Skeletal muscle satellite cell (primary cell): ENCODE data around the gene KIF26A.

ENCODE experiments used
- H3K27me3 ChIP-seq: 2 replicates; pipeline ENCODE4 v1.7.0; 2013; ENCODE audit warnings: low read length; ENCODE audit not compliant: control insufficient read depth, insufficient read depth
- H3K36me3 ChIP-seq: 2 replicates; pipeline ENCODE4 v1.7.0; 2013; ENCODE audit warnings: mild to moderate bottlenecking, control low read depth, low read length; ENCODE audit not compliant: insufficient read depth
- H3K4me1 ChIP-seq: 2 replicates; pipeline ENCODE4 v1.7.0; 2013; ENCODE audit warnings: low read length; ENCODE audit not compliant: control insufficient read depth, insufficient read depth
- H3K4me2 ChIP-seq: 2 replicates; pipeline ENCODE4 v1.7.0; 2013; ENCODE audit warnings: mild to moderate bottlenecking, low read length
- H3K4me3 ChIP-seq: 2 replicates; pipeline ENCODE4 v1.7.0; 2013; ENCODE audit warnings: low read length
- H3K9ac ChIP-seq: 2 replicates; pipeline ENCODE4 v1.7.0; 2013; ENCODE audit warnings: mild to moderate bottlenecking, low read depth, low read length, moderate library complexity
- H3K9me3 ChIP-seq: replicated peaks from 2 replicates; pipeline ENCODE4 v1.7.0; 2013; ENCODE audit warnings: mild to moderate bottlenecking, control low read depth, low read length

The KIF26A gene

GRCh38 chr14:104110491-104111209 is 27.7 kb upstream of the KIF26A start:
- H3K27me3 ChIP-seq: peaks cover 12% of the 10 kb centered on the region

GRCh38 chr14:104111301-104112112 is 26.9 kb upstream of the KIF26A start:
- Histone ChIP-seq H3K4me2 (no peak overlapping the region), H3K4me1 (no peaks in the 10 kb centered on the region), H3K9me3 (no peaks in the 10 kb centered on the region), H3K36me3 (no peaks in the 10 kb centered on the region), H3K9ac (no peak overlapping the region), H3K27me3 (peaks cover 20% of the 10 kb centered on the region), H3K4me3 (no peak overlapping the region)

More at GRCh38 chr14:104110491-104111209, 27.7 kb upstream of the KIF26A start:
- Histone ChIP-seq H3K36me3 (no peaks in the 10 kb centered on the region), H3K4me2 (no peak overlapping the region), H3K9me3 (no peaks in the 10 kb centered on the region), H3K9ac (no peak overlapping the region), H3K4me3 (no peak overlapping the region), H3K4me1 (no peaks in the 10 kb centered on the region)

- no peaks in the 10 kb centered on the region for H3K9me3 ChIP-seq
- no peaks in the 10 kb centered on the region for H3K4me1 ChIP-seq
- H3K36me3 ChIP-seq: no peaks in the 10 kb centered on the region
- H3K4me3 ChIP-seq: no peak overlapping the region
- H3K9ac ChIP-seq: no peak overlapping the region
- H3K4me2 ChIP-seq: no peak overlapping the region
- peaks cover 23% of the 10 kb centered on the region for H3K27me3 ChIP-seq
Measured at GRCh38 chr14:104112113-104112505, 26.3 kb upstream of the KIF26A start.

- Histone ChIP-seq H3K9me3 (no peaks in the 10 kb centered on the region), H3K4me3 (no peak overlapping the region), H3K4me1 (no peaks in the 10 kb centered on the region), H3K4me2 (no peak overlapping the region), H3K9ac (no peak overlapping the region), H3K27me3 (peaks cover 29% of the 10 kb centered on the region), H3K36me3 (no peaks in the 10 kb centered on the region)
Measured at GRCh38 chr14:104112609-104113571, 25.5 kb upstream of the KIF26A start.

- Histone ChIP-seq H3K9me3 (no peaks in the 10 kb centered on the region), H3K4me1 (no peaks in the 10 kb centered on the region), H3K9ac (no peak overlapping the region), H3K27me3 (peaks cover 38% of the 10 kb centered on the region), H3K36me3 (no peaks in the 10 kb centered on the region), H3K4me2 (no peak overlapping the region), H3K4me3 (no peak overlapping the region)
Measured at GRCh38 chr14:104113631-104114420, 24.6 kb upstream of the KIF26A start.

- Histone ChIP-seq H3K4me1 (no peaks in the 10 kb centered on the region), H3K27me3 (peaks cover 43% of the 10 kb centered on the region), H3K4me2 (no peak overlapping the region), H3K36me3 (no peaks in the 10 kb centered on the region), H3K9me3 (no peaks in the 10 kb centered on the region), H3K9ac (no peak overlapping the region), H3K4me3 (no peak overlapping the region)
Measured at GRCh38 chr14:104114421-104115130, 23.8 kb upstream of the KIF26A start.

- Histone ChIP-seq H3K4me3 (no peak overlapping the region), H3K4me1 (no peaks in the 10 kb centered on the region), H3K27me3 (peaks cover 48% of the 10 kb centered on the region), H3K4me2 (no peak overlapping the region), H3K9ac (no peak overlapping the region), H3K9me3 (no peaks in the 10 kb centered on the region), H3K36me3 (no peaks in the 10 kb centered on the region)
Measured at GRCh38 chr14:104115131-104115600, 23.2 kb upstream of the KIF26A start.

- H3K4me2 ChIP-seq: no peak overlapping the region
- H3K27me3 ChIP-seq: peaks cover 52% of the 10 kb centered on the region
- no peaks in the 10 kb centered on the region for H3K4me1 ChIP-seq
- H3K36me3 ChIP-seq: no peaks in the 10 kb centered on the region
- no peak overlapping the region for H3K9ac ChIP-seq
- no peaks in the 10 kb centered on the region for H3K9me3 ChIP-seq
- H3K4me3 ChIP-seq: no peak overlapping the region
Measured at GRCh38 chr14:104115691-104116287, 22.6 kb upstream of the KIF26A start.

- Histone ChIP-seq H3K36me3 (no peaks in the 10 kb centered on the region), H3K4me1 (no peaks in the 10 kb centered on the region), H3K4me3 (no peak overlapping the region), H3K27me3 (peaks cover 57% of the 10 kb centered on the region), H3K9me3 (no peaks in the 10 kb centered on the region), H3K4me2 (peak overlapping the region; percentile 47), H3K9ac (no peak overlapping the region)
Measured at GRCh38 chr14:104116288-104116755, 22.1 kb upstream of the KIF26A start.
